ENCODE data around the gene INPP5D.
A peak's percentile ranks its signal among the peaks of the same experiment; 100 is the strongest.

Gene INPP5D

GRCh38 chr2:233247116-233247515 is 187.0 kb downstream of the INPP5D start:
- DNase-seq, result no peak

- no peak for DNase-seq
Observed at GRCh38 chr2:233247744-233248143, 187.6 kb downstream of the INPP5D start.

- no peak for DNase-seq
Observed at GRCh38 chr2:233248999-233249398, 188.9 kb downstream of the INPP5D start.

DNA sequence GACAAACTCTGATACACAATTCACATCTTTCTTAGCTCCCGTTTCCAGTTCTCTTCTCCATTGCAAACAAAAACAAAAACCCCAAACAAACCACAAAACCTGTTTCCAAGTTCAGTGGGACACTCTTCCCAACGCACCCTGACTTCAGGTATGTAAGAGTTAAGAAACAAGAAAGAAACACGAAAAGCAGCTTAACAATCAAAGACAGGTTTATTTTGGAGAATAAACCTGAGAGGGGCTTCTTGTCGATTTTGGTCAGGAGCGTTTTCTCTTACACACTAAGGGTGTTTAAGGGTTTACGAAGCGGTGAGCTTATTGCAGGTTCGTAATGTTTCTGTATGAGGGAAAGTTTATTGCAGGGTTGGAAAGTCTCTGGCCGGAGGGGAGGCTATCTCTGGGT is 190.4 kb downstream of the INPP5D start:
- no peak for DNase-seq

GRCh38 chr2:233250985-233251305 is 190.8 kb downstream of the INPP5D start:
- no peak for DNase-seq

DNA sequence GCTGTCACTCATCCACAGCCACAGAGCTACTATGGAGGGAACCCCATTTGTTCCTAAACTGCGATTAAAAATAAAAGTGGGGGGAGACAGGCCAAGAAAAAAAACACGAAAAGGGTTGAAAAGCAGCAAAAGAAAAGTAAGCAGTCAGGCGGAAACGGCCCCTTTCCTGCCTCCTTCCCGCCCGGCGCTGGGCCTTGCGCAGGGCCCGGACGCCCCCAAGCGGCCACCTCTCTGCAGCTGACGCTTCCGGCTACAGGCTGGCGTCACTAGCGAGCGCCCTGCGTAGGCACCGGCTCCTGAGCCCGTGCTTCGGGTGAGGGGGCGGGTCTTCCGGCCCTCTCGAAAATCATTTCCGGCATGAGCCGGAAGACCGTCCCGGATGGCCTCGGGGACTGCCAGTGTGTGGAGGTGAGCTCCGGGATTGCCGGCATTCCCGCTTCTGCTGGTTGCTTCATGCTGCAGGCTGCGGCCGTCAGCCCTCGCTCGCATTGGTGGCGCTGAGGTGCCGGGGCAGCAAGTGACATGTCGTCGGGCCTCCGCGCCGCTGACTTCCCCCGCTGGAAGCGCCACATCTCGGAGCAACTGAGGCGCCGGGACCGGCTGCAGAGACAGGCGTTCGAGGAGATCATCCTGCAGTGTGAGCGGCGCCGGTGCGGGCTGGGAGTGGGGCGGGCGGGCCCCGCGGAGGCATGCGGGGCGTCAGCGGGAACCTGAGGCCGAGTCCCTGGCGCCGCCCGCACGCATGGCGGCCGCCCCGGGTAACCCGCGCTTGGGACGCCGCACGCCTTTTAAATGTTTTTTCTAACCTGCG is 191.4 kb downstream of the INPP5D start, which contains the start of gene ATG16L1:
Gene ATG16L1 (plus strand): TSS at position 368 of the 811 bp plus-strand sequence. CDS start 155 bp downstream, at position 523.
- DNase-seq, result peak; percentile 98

DNA sequence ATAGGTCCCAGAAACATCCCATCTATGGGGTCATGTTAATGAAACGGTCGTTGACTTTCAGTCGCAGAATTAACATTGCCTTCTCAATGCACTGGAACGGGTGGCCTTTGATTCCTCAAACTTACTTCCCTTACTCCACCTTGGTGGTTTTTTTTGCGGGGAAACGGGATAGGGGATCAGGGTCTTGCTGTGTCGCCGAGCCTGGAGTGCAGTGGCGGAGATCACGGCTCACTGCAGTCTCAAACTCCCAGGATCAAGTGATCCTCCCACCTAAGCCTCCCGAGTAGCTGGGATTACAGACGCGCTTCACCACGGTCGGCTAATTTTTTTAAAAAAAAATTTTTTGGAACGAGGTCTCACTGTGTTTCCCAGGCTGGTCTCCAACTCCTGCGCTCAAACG is 192.1 kb downstream of the INPP5D start:
- no peak for DNase-seq

DNA sequence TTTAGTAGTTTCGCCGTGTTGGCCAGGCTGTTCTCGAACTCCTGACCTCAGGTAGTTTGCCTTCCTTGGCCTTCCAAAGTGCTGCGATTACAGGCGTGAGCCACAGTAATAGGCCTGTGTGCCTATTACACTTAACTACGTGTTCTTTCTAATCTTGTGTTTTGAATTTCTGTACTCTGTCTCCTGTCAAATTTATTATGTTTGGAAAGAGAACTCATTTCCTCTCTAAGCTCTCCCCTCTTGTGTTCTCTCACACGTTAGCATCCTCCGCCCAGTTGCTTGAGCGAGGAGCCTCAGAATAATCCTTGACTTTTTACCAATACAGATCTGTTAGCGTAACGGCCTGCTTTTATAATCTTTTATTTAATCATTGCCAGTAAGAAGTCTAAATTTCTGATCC is 195.0 kb downstream of the INPP5D start:
- DNase-seq, result no peak

DNA sequence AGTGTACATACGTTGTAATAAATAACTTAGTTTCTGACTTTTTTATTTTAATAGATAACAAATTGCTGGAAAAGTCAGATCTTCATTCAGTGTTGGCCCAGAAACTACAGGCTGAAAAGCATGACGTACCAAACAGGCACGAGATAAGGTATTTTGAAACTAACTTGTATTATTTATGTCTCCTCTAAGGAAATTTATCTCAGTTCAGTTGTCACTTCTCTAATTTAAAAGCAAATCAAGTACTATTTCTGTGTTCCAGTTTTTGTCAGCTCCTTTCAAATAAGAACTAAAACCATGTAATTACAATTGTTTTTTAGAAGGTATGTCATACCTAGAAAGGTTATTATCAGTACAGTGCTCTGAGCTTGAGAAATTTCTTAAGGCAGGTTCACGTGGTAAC is 195.9 kb downstream of the INPP5D start:
- no peak for DNase-seq
